Suprapubic skin (tissue), 4 donors: ENCODE data around the gene PHRF1. TPM values are rescaled to one million over a fixed set of nuclear protein-coding genes. Genes with fewer than 3 reads are reported as not detected.

Experiments used
- DNase-seq, 2 donors: peaks; one replicate each; pipeline ENCODE4 v3.0.0-alpha.2; 2019; ENCODE audit warnings: low spot score in 2 of 2
- H3K27ac ChIP-seq: fragments of 200-600 bp; sonication (generic); one replicate; pipeline ENCODE4 v1.5.1; 2019
- H3K27me3 ChIP-seq: fragments of 200-600 bp; sonication (generic); one replicate; pipeline ENCODE4 v1.5.1; 2019
- H3K36me3 ChIP-seq: fragments of 200-600 bp; sonication (generic); one replicate; pipeline ENCODE4 v1.5.1; 2019
- H3K4me1 ChIP-seq: fragments of 200-600 bp; sonication (generic); one replicate; pipeline ENCODE4 v1.5.1; 2019
- H3K4me3 ChIP-seq: fragments of 200-600 bp; sonication (generic); one replicate; pipeline ENCODE4 v1.5.1; 2019; ENCODE audit warnings: mild to moderate bottlenecking
- H3K9me3 ChIP-seq: fragments of 200-600 bp; sonication (generic); one replicate; pipeline ENCODE4 v1.5.1; 2019
- EP300 ChIP-seq: sonication (generic); formaldehyde crosslinking; IDR thresholded peaks from one replicate; pipeline ENCODE4 v1.6.1; 2017; ENCODE audit warnings: antibody characterized with exemption
- POLR2A ChIP-seq, 2 donors: fragments of 450-650 bp; IDR thresholded peaks; one replicate each; pipeline ENCODE4 v1.6.1; 2017; ENCODE audit warnings: antibody characterized with exemption in 2 of 2, mild to moderate bottlenecking in 2 of 2, moderate library complexity in 2 of 2
- POLR2AphosphoS5 ChIP-seq, 3 donors: sonication (generic); formaldehyde crosslinking; IDR thresholded peaks; one replicate each; pipeline ENCODE4 v1.6.1; 2017; ENCODE audit warnings: antibody characterized with exemption in 3 of 3
- WGBS: methylation state at CpG from one replicate; pipeline ENCODE4 v1.1.5; 2018; 5-methylcytosine and 5-hydroxymethylcytosine counted together
- total RNA-seq, 4 donors: library from RNA; depleted of rRNA; stranded (reverse); fragments of >200 nt; gene quantifications; one replicate each; pipeline ENCODE4 v1.1.0, GENCODE V29; 2016
- TF ChIP-seq, protein P1 (sequence below), 2 donors: fragments of 200-600 bp in 1 of 2; fragments of 450-650 bp in 1 of 2; sonication (generic) in 1 of 2; IDR thresholded peaks; one replicate each; pipeline ENCODE4 v1.5.1; 2016 to 2019; ENCODE audit warnings: antibody characterized with exemption in 2 of 2, mild to moderate bottlenecking in 1 of 2, moderate library complexity in 1 of 2

The PHRF1 gene
- total RNA-seq, 4 donors from 2014 or later, result 27.9 to 55.6 (median 42.0) TPM

DNA sequence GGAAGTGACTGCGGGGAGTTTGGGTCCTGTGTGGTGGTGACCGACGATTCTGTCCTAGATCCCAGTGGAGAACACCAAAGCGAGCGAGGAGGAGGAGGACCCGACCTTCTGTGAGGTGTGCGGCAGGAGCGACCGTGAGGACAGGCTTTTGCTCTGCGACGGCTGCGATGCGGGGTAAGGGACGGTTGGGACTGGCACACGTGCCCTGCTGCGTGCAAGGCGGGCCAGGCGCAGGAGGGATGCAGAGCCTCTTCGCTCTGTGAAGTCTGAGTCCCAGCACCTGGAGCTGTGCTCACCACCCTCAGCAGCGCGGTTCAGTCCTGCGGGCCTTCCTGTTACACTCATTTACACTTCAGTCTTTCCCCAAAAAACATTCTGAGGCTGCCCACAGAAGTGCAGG lies 16.2 kb downstream of the PHRF1 start:
- H3K27ac ChIP-seq, result no peak overlapping the region
- H3K4me1 ChIP-seq, result no peaks in the 10 kb centered on the region
- no peak for DNase-seq
- no peaks in the 10 kb centered on the region for H3K9me3 ChIP-seq
- H3K27me3 ChIP-seq, result no peaks in the 10 kb centered on the region
- H3K36me3 ChIP-seq, result peaks cover 98% of the 10 kb centered on the region
- H3K4me3 ChIP-seq, result no peak overlapping the region
- no peak for TF ChIP-seq POLR2AphosphoS5 (IDR thresholded peaks at IDR 0.05)
- 97% methylated on average over 22 of the region's 22 CpGs for WGBS

DNA sequence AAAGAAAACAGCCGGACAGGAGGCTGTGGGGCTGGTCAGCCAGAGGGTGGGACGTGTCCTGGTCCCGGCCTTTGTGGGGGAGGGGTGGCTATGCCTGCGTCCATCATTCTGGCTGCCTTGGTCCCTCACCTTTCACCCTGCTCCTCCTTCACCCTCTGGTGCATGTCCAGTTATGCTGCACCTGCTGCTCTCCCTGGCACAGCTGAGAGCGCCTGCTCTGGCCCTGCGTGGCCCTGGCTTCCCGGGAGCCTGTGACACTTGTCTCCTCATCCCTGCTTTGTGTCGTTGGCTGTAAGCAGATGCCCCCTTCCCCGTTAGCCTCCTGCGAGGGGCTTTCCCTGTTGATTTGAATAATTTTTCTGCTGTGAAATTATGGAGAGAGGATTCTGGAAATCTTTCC lies 16.6 kb downstream of the PHRF1 start:
- Histone ChIP-seq H3K36me3 (peaks cover 98% of the 10 kb centered on the region), H3K9me3 (no peaks in the 10 kb centered on the region), H3K27me3 (no peaks in the 10 kb centered on the region), H3K4me1 (no peaks in the 10 kb centered on the region), H3K27ac (no peak overlapping the region), H3K4me3 (no peak overlapping the region)
- WGBS, result 88% methylated on average over 10 of the region's 10 CpGs
- no peak for DNase-seq
- no peak for TF ChIP-seq POLR2AphosphoS5 (IDR thresholded peaks at IDR 0.05)
- no peak for TF ChIP-seq EP300
- TF ChIP-seq POLR2A (IDR thresholded peaks at IDR 0.05), result no peak
- TF ChIP-seq, protein P1, sequence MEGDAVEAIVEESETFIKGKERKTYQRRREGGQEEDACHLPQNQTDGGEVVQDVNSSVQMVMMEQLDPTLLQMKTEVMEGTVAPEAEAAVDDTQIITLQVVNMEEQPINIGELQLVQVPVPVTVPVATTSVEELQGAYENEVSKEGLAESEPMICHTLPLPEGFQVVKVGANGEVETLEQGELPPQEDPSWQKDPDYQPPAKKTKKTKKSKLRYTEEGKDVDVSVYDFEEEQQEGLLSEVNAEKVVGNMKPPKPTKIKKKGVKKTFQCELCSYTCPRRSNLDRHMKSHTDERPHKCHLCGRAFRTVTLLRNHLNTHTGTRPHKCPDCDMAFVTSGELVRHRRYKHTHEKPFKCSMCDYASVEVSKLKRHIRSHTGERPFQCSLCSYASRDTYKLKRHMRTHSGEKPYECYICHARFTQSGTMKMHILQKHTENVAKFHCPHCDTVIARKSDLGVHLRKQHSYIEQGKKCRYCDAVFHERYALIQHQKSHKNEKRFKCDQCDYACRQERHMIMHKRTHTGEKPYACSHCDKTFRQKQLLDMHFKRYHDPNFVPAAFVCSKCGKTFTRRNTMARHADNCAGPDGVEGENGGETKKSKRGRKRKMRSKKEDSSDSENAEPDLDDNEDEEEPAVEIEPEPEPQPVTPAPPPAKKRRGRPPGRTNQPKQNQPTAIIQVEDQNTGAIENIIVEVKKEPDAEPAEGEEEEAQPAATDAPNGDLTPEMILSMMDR (IDR thresholded peaks at IDR 0.05), result no peak

DNA sequence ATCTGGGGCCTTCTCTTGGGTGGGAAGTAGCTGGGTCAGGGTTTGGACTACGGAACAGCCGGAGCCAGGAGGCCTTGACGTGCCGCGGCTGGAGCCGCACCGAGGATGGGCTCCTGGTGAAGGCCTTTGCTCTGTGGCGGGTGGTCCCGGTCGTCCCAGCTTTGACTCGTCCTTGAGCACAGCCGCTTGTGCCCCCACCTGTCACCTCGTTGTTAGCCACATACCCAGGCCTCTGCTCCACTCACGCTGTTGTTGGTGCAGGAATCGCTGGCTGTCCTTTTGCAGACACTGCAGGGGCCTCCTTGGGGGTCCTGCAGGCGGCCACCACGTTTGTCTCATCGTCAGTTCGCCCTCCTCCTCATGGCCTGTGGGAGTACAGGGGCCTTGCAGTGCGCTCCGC lies 17.1 kb downstream of the PHRF1 start:
- DNase-seq, result no peak
- Histone ChIP-seq H3K4me1 (no peaks in the 10 kb centered on the region), H3K27ac (no peak overlapping the region), H3K9me3 (no peaks in the 10 kb centered on the region), H3K27me3 (no peaks in the 10 kb centered on the region), H3K36me3 (peaks cover 98% of the 10 kb centered on the region), H3K4me3 (no peak overlapping the region)
- TF ChIP-seq, protein P1 (IDR thresholded peaks at IDR 0.05), result no peak
- TF ChIP-seq POLR2A (IDR thresholded peaks at IDR 0.05), result no peak
- TF ChIP-seq POLR2AphosphoS5 (IDR thresholded peaks at IDR 0.05), result no peak
- TF ChIP-seq EP300, result no peak
- WGBS, result 96% methylated on average over 21 of the region's 21 CpGs

DNA sequence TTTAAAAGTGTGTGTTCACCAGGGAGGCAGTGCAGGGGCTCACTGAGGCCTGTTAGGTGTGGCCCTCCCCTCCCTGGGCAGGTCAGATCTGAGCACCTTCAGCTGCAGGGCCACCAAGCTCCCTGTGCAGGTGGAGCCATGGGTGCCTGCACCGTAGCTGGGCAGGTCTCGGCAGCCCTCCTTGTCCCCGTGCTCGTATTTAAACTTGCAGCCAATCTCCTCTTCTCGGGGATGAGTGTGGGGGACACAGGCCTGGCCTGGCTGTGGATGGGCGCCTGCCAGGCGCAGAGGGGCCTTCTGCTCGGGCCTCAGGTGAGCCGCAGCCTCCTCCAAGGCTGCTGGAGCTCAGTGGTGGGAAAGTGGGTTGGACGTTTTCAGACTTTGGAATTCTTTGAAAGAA lies 19.1 kb downstream of the PHRF1 start:
- Histone ChIP-seq H3K27me3 (no peaks in the 10 kb centered on the region), H3K4me1 (no peaks in the 10 kb centered on the region), H3K4me3 (no peak overlapping the region), H3K36me3 (peaks cover 97% of the 10 kb centered on the region), H3K27ac (no peak overlapping the region), H3K9me3 (no peaks in the 10 kb centered on the region)
- no peak for DNase-seq
- TF ChIP-seq, protein P1 (IDR thresholded peaks at IDR 0.05), result no peak
- TF ChIP-seq EP300 (no peak), POLR2AphosphoS5 (IDR thresholded peaks at IDR 0.05) (no peak), POLR2A (IDR thresholded peaks at IDR 0.05) (no peak)
- 83% methylated on average over 1 of the region's 10 CpGs for WGBS

DNA sequence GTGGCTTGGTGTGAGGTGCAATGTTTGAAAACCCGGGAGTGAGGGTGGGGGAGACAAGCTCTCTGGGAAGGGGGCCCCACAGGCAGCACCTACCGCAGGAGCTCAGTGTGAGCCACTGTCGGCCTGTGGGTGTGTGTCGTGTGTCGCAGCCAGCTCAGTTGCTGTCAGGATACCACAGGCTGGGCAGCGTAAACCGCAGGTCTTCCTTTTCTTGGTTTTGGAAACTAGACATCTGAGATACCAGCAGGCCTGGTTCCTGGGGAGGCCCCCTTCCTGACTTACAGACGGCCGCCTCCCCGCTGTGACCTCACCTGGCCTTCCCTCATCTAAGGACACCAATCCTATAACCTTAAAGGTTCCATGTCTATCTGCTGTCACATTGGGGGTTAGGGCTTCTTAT lies 20.1 kb downstream of the PHRF1 start:
- H3K27ac ChIP-seq, result no peak overlapping the region
- no peaks in the 10 kb centered on the region for H3K9me3 ChIP-seq
- 92% methylated on average over 10 of the region's 10 CpGs for WGBS
- H3K27me3 ChIP-seq, result no peaks in the 10 kb centered on the region
- no peak for DNase-seq
- H3K4me3 ChIP-seq, result no peak overlapping the region
- TF ChIP-seq EP300 (no peak), POLR2A (IDR thresholded peaks at IDR 0.05) (no peak), POLR2AphosphoS5 (IDR thresholded peaks at IDR 0.05) (no peak)
- H3K4me1 ChIP-seq, result no peaks in the 10 kb centered on the region
- H3K36me3 ChIP-seq, result peaks cover 96% of the 10 kb centered on the region

DNA sequence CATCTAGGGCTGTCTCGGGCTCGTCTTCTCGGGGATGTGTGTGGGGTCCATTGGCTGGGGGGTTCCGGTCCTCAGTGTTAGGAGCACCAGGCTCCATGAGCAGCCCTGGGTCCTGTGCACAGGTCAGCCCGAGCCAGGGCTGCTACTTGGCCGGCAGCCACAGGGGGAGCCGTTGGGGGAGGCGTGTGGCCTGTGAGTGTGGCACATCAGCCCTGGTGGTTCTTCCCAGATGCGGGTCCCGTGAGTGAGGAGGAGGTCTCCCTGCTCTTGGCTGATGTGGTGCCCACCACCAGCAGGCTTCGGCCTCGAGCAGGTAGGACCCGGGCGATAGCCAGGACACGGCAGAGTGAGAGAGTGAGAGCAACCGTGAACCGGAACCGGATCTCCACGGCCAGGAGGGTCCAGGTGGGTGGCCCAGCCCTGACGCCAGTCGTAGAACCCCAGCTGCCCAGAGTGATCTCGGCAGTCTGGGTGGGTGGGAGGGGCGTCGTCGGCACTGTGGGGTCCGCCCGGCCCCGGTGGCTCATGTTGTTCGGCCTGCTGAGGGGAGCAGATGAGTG lies 21.0 kb downstream of the PHRF1 start:
- no CpG with 5 or more reads among the region's 29 CpGs for WGBS
- H3K27me3 ChIP-seq, result no peaks in the 10 kb centered on the region
- peaks cover 98% of the 10 kb centered on the region for H3K36me3 ChIP-seq
- no peak for TF ChIP-seq POLR2AphosphoS5 (IDR thresholded peaks at IDR 0.05)
- TF ChIP-seq, protein P1 (IDR thresholded peaks at IDR 0.05), result no peak
- TF ChIP-seq POLR2A (IDR thresholded peaks at IDR 0.05), result no peak
- TF ChIP-seq EP300, result no peak
- no peak overlapping the region for H3K4me3 ChIP-seq
- H3K27ac ChIP-seq, result no peak overlapping the region
- H3K4me1 ChIP-seq, result no peaks in the 10 kb centered on the region
- no peaks in the 10 kb centered on the region for H3K9me3 ChIP-seq
- no peak for DNase-seq
